ENCODE data around the gene KLHL29.

KLHL29 gene

GRCh38 chr2:23596316-23596885 is 211.4 kb downstream of the KLHL29 start:
- no peak for DNase-seq

DNA sequence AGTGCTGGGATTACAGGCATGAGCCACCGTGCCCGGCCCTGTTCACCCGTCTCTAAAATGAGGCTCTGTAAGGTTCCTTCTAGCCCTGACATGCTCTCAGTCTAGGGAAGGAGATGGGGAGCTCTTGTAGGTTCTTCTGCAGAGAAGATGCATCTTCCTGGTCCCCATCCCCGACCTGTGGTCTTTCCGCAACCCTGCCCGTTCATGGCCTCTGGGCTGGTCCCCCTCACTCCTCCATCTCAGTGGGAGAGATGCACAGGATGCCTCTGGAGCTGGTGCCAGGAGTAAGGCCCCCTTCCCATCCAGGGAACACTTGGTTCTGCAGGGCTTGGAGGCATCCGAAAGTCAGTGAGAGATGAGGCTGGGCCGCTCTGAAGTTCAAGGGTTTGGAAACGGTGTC is 212.7 kb downstream of the KLHL29 start:
- DNase-seq = no peak

- no peak for DNase-seq
These were observed 214.0 kb downstream of the KLHL29 start for GRCh38 chr2:23599006-23599405.

- DNase-seq = no peak
These were observed 214.7 kb downstream of the KLHL29 start for GRCh38 chr2:23599667-23600066.

DNA sequence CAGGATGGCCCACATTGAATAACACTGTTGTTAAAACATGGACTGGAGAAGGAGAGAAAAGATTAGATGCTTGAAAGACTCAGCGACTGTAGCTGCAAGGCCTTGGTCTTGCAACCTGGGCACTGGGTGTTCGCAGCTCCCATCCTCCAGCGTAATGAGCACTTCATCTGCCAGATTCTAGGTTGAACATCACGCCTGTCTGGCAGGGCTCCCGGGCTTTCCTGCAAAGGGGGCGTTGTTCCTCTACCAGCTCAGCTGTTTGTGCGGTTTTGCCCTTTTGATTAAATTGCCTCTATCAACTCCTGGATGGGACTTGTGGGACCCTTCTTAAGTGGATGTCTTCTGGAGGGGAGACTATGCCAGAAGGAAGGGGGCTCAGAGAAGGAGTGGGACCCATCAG is 215.4 kb downstream of the KLHL29 start:
- DNase-seq = no peak

- DNase-seq = no peak
These were observed 216.5 kb downstream of the KLHL29 start for GRCh38 chr2:23601301-23601965.

DNA sequence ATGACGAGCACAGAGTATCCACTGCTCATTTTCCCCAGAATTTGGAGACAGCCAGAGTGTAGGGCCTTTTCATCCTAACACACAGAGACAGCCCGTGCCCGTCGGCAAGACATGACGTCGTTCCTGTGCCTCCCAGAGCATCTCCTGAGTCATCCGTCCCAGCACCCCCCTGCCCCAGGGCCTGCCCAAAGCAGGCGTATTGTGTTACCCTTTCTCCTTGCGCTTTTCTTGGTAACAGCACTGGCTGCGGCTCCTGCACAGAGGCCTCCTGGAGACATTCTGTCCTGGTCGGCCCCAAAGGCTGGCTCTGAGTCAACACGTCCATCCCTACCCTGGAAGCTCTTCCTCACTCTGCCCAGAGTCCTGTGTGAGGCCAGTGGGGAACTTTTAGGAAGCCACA is 217.1 kb downstream of the KLHL29 start:
- DNase-seq = no peak

DNA sequence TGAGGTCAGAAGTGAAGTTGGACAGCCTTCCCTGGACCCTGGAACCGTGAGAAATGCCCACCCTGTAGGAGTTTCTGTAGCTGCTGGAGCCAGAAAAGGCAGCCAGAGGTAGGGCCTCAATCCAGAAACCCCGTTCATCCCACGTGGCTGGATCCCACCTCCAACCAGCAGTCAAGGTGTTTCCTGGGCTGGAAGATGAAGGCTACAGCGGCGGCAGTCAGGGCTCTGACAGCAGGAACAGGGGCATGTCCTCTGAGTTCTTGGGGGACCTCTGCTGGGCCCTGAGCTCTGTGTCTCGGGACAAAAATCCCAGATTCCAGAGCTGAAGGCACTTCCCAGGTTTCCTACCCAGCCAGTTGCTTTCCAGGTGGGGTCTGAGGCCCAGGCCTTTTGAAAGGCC is 218.2 kb downstream of the KLHL29 start:
- DNase-seq = no peak

DNA sequence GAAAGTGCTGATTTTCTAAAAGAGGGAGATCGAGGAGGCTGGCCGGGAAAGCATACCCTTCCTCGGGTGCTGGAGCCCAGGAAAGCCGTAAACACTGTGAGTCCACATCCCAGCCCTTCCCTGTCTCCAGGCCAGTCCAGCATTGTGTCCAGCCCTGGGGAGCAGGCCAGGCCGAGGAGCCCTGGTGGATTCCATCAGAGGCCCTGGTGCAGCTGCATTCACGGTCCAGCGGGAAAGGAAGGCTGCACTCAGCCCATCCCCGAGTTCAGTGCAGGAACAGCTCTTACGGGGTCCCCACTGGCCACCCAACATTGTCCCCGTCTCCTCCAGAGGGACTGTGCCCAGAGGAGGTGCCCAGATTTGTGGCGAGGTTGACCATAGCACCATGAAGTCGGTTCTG is 218.6 kb downstream of the KLHL29 start:
- DNase-seq = no peak

DNA sequence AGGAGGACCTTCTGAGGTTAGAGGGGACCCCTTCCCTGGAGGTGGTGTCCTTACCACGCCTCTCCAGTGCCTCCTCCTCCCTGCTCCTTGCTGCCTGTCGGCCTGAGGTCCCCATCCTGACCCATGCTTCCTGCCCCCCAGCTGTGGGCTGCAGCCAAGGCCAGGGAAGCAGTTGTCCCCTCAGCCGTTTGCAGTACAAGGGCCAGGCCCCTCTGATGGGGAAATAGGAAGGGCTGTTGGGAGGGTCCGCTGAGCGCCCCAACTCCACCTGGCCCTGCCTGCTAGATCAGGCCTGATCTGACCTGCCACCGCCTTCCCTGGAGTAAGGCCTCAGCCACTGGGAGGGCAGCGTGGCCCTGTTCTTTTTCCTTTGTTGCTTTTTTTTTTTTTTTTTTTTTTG is 219.8 kb downstream of the KLHL29 start:
- no peak for DNase-seq

GRCh38 chr2:23605236-23605635 is 220.3 kb downstream of the KLHL29 start:
- no peak for DNase-seq

GRCh38 chr2:23606196-23606595 is 221.2 kb downstream of the KLHL29 start:
- no peak for DNase-seq

- no peak for DNase-seq
These were observed 222.0 kb downstream of the KLHL29 start for GRCh38 chr2:23606968-23607367.

DNA sequence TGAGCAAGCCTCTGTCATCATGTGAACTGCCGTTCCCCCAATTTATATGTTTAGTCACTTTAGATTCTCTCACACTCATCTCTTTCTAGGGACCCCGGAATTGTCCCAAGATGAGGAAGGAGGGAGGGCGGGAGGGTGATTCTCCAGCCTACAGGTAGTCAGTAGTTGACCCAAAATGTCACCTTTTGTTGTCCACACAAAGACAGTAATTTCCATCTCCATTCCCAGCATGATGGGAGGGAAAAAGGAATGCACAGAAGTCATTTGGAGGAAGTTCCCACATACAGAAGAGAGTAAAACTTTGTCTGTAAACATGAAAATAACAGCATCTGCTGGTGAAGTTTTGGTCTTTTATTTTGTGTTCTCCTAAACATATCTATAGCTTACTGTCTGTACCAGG is 222.9 kb downstream of the KLHL29 start:
- no peak for DNase-seq

GRCh38 chr2:23609254-23609653 is 224.3 kb downstream of the KLHL29 start:
- no peak for DNase-seq

GRCh38 chr2:23611839-23612238 is 226.9 kb downstream of the KLHL29 start:
- DNase-seq = no peak

GRCh38 chr2:23614701-23615100 is 229.7 kb downstream of the KLHL29 start:
- peak in 1 of 2 experiments; percentile 19 for DNase-seq

- DNase-seq = no peak
These were observed 230.4 kb downstream of the KLHL29 start for GRCh38 chr2:23615216-23616020.

- DNase-seq = no peak
These were observed 231.7 kb downstream of the KLHL29 start for GRCh38 chr2:23616630-23617029.

DNA sequence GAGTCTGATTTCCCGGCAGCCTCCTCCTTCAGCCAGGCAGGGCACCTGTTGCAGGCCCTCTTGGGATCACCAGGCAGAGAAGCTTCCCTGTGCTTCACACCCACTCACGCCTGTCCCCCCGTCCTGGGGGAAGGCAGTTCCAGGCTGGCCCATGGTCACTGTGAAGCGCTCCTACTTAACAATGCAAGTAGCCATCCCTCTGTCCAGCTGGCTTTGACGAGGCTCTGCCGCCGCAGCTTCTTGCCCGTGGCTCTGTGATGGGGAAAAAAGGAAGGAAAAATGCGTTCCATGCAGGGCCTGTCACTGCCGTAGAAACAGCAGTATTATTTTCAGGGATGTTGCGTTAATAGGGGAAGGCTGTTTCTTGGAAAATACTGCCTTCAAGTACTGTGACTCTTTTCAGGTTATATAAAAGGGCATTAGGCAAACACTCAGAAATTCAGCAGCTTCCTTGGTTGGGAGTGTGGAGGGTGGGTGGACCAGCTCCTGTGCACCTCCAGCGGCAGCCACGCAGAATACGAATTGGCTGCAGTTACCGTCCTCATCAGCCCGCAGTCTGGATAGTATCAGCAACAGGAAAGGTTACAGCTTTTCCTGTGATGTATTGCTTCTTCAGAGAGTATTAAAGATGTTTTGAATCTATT is 232.3 kb downstream of the KLHL29 start:
- no peak for DNase-seq

DNA sequence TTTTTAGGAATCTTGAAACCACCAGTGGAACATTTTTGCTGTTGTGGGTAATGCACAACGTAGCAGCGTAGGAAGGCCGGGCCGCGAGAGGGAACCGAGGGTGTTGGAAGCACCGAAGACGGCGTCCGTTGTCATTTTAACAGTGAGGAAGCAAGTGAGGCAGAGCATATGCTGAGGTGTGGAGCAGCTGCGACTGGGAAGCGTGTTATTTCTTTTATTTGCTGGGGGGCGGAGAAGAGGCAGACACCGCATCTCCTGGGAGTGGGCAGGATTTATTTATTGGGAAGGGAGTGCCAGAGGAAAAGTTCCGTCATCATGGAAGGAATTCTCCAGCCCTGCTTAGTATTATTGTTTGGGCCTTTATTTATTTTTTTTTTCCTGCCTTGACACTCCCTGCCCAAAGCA is 232.8 kb downstream of the KLHL29 start:
- no peak for DNase-seq

- DNase-seq = no peak
These were observed 233.3 kb downstream of the KLHL29 start for GRCh38 chr2:23618265-23618664.

DNA sequence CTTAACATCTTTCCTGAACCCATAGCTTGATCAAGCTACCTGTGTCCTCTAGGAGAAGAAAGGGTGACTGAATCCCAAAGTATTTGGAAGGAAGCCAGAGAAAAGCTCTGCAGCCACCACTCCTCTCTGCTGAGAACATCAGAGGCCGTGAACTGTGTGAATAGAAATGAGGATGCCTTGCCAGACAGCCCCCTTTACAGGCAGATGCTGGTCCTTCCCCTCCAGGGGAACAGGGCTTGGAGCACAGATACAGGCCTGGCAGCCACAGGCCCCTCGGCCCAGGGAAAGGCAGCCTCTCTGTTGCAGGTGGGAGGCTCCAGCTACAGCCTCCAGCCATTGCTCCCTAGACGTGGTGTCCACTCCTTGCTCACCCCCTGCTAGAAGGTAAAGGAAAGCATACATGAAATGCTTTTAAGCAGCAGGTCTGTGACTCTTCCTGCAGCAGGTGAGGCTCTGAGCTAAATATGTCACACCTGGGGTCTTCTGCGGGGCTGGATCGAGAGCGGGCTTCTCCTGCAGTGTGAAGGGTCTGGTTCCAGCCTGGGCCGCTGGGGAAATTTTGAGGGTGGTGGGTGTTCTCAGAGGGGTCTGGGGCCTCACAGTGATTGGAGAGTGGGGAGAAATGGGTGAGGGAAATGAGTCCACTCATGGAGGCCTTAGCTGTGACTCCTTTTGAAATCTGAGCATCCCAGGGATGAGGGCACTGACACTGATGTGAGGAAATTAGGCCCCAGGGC is 234.0 kb downstream of the KLHL29 start:
- no peak for DNase-seq
